IMR-90 (cell line): ENCODE data around the gene LCP1. TPM values are rescaled to one million over a fixed set of nuclear protein-coding genes. Genes with fewer than 3 reads are reported as not detected.

Source experiments
- ATAC-seq: fragments of 200-7000 bp; cut with Tn5 transposase; 2 replicates; pipeline ENCODE4 v1.9.1; 2020; ENCODE audit warnings: low read depth, mild to moderate bottlenecking, moderate library complexity
- BruUV-seq: library from RNA; stranded (reverse); fragments of 400-500 nt; replicated peaks from 2 replicates; lab custom pipeline; 2021; lab: Mats Ljungman, UMichigan
- CTCF ChIA-PET: fragments of 300-600 bp; formaldehyde crosslinking; extraction: SDS; loops from one replicate; lab custom pipeline; 2021; ENCODE audit warnings: antibody characterized with exemption; lab: Yijun Ruan, JAX
- POLR2A ChIA-PET: fragments of 300-600 bp; sonication (Branson Sonifier 250); formaldehyde crosslinking; loops from one replicate; lab custom pipeline; 2022; ENCODE audit warnings: antibody characterized with exemption; ENCODE audit not compliant: unreplicated experiment; lab: Charles Lee
- DNase-seq: peaks from one replicate; pipeline ENCODE4 v3.0.0; 2013
- H2AFZ ChIP-seq: replicated peaks from 2 replicates; pipeline ENCODE3; 2013; ENCODE audit warnings: low read length, mild to moderate bottlenecking; ENCODE audit not compliant: poor library complexity
- H2AK5ac ChIP-seq: 2 replicates; pipeline ENCODE4 v1.6.1; 2013; ENCODE audit warnings: low read depth, low read length, inconsistent platforms
- H2AK9ac ChIP-seq: replicated peaks from 2 replicates; pipeline ENCODE3; 2013; ENCODE audit warnings: mild to moderate bottlenecking, low read depth, low read length, moderate library complexity; ENCODE audit not compliant: poor library complexity
- H2BK120ac ChIP-seq: 2 replicates; pipeline ENCODE4 v1.6.1; 2013; ENCODE audit warnings: low read depth, low read length, inconsistent platforms
- H2BK15ac ChIP-seq: 3 replicates; pipeline ENCODE4 v1.6.1; 2013; ENCODE audit warnings: low read depth, low read length, inconsistent platforms
- H2BK20ac ChIP-seq: 2 replicates; pipeline ENCODE4 v1.6.1; 2013; ENCODE audit warnings: low read depth, mild to moderate bottlenecking, inconsistent platforms, low read length, moderate library complexity
- H2BK5ac ChIP-seq: 2 replicates; pipeline ENCODE4 v1.6.1; 2013; ENCODE audit warnings: mild to moderate bottlenecking, low read depth, low read length, inconsistent platforms; ENCODE audit not compliant: poor library complexity, severe bottlenecking
- H3K14ac ChIP-seq: replicated peaks from 2 replicates; pipeline ENCODE4 v1.6.1; 2013; ENCODE audit warnings: low read depth, low read length, inconsistent platforms
- H3K18ac ChIP-seq: 2 replicates; pipeline ENCODE4 v1.6.1; 2013; ENCODE audit warnings: low read depth, low read length, control low read depth
- H3K23ac ChIP-seq: 2 replicates; pipeline ENCODE4 v1.6.1; 2013; ENCODE audit warnings: low read depth, low read length, inconsistent platforms
- H3K27ac ChIP-seq: 2 replicates; pipeline ENCODE4 v1.5.1; 2013; ENCODE audit warnings: mild to moderate bottlenecking, control low read depth, low read length; ENCODE audit not compliant: insufficient read depth
- H3K27me3 ChIP-seq: 2 replicates; pipeline ENCODE4 v1.6.1; 2013; ENCODE audit warnings: low read length; ENCODE audit not compliant: control insufficient read depth, insufficient read depth
- H3K36me3 ChIP-seq: 2 replicates; pipeline ENCODE4 v1.6.1; 2013; ENCODE audit warnings: low read length, mixed read lengths; ENCODE audit not compliant: control insufficient read depth, insufficient read depth
- H3K4ac ChIP-seq: 2 replicates; pipeline ENCODE4 v1.6.1; 2013; ENCODE audit warnings: low read depth, low read length, inconsistent platforms
- H3K4me1 ChIP-seq: 2 replicates; pipeline ENCODE4 v1.6.1; 2013; ENCODE audit warnings: low read length, mixed read lengths; ENCODE audit not compliant: control insufficient read depth, insufficient read depth
- H3K4me2 ChIP-seq: 2 replicates; pipeline ENCODE4 v1.6.1; 2013; ENCODE audit warnings: low read depth, mild to moderate bottlenecking, control low read depth, low read length, moderate library complexity
- H3K4me3 ChIP-seq: 2 replicates; pipeline ENCODE4 v1.5.1; 2013; ENCODE audit warnings: low read depth, mild to moderate bottlenecking, control low read depth, low read length, moderate library complexity; ENCODE audit not compliant: insufficient read depth
- H3K56ac ChIP-seq: 2 replicates; pipeline ENCODE4 v1.6.1; 2013; ENCODE audit warnings: low read length, inconsistent platforms; ENCODE audit not compliant: insufficient read depth; ENCODE audit errors: extremely low read depth
- H3K79me1 ChIP-seq, 2 experiments: 2 replicates each; pipeline ENCODE4 v1.6.1; 2013; ENCODE audit warnings: low read length in 2 of 2, inconsistent platforms in 1 of 2, low read depth in 1 of 2
- H3K9ac ChIP-seq: 2 replicates; pipeline ENCODE4 v1.6.1; 2013; ENCODE audit warnings: low read depth, low read length, control low read depth
- H3K9me1 ChIP-seq: 2 replicates; pipeline ENCODE4 v1.6.1; 2013; ENCODE audit warnings: low read length, inconsistent platforms; ENCODE audit not compliant: insufficient read depth
- H3K9me3 ChIP-seq: 2 replicates; pipeline ENCODE4 v1.6.1; 2013; ENCODE audit warnings: low read length; ENCODE audit not compliant: control insufficient read depth, insufficient read depth
- H4K20me1 ChIP-seq: 2 replicates; pipeline ENCODE4 v1.6.1; 2013; ENCODE audit warnings: low read length, inconsistent platforms; ENCODE audit not compliant: insufficient read depth
- H4K5ac ChIP-seq: 2 replicates; pipeline ENCODE4 v1.6.1; 2013; ENCODE audit warnings: mild to moderate bottlenecking, low read depth, low read length, control low read depth
- H4K8ac ChIP-seq, 2 experiments: 2 replicates each; pipeline ENCODE4 v1.6.1; 2013; ENCODE audit warnings: low read depth in 2 of 2, low read length in 2 of 2, control low read depth in 1 of 2, inconsistent platforms in 1 of 2
- H4K91ac ChIP-seq: 2 replicates; pipeline ENCODE4 v1.6.1; 2013; ENCODE audit warnings: low read depth, low read length, inconsistent platforms; ENCODE audit not compliant: insufficient read depth
- CEBPB ChIP-seq: IDR thresholded peaks from 2 replicates; pipeline ENCODE4 v1.6.1; 2012; ENCODE audit warnings: low read depth, low read length, improper control_type of control experiment
- MAZ ChIP-seq: IDR thresholded peaks from 2 replicates; pipeline ENCODE4 v1.6.1; 2012; ENCODE audit warnings: low read depth, mild to moderate bottlenecking, low read length, improper control_type of control experiment, moderate library complexity, borderline replicate concordance
- POLR2A ChIP-seq: IDR thresholded peaks from 2 replicates; pipeline ENCODE4 v1.6.1; 2012; ENCODE audit warnings: mild to moderate bottlenecking, low read depth, low read length
- RFX5 ChIP-seq: IDR thresholded peaks from 2 replicates; pipeline ENCODE4 v1.8.0; 2012; ENCODE audit warnings: low read depth, mild to moderate bottlenecking, low read length, moderate library complexity
- WGBS, 2 experiments: methylation state at CpG; one replicate each; pipeline versions ENCODE4 v1.1.5 to v1.1.7; 2013; ENCODE audit warnings: missing lambda C conversion rate in 2 of 2; ENCODE audit not compliant: insufficient read length in 1 of 2; ENCODE audit errors: extremely low coverage in 2 of 2; 5-methylcytosine and 5-hydroxymethylcytosine counted together
- dilution Hi-C: fragments of 300-500 bp; cut with HindIII; formaldehyde crosslinking; loops from one replicate; pipeline ENCODE4 v1.14.3; 2018; ENCODE audit warnings: low sequenced_read_pairs; ENCODE audit not compliant: unreplicated experiment
- in situ Hi-C: fragments of 300-500 bp; cut with MboI; formaldehyde crosslinking; loops from 3 replicates; pipeline ENCODE4 v1.14.3; 2019; ENCODE audit warnings: low sequenced_read_pairs, inconsistent platforms, mixed read lengths
- intact Hi-C: fragments of 100-400 bp; cut with micrococcal nuclease; formaldehyde crosslinking; loops from 2 replicates; pipeline ENCODE4 v1.10.0; 2022
- polyA plus RNA-seq, 3 experiments: library from polyadenylated mRNA; depleted of rRNA; stranded (reverse); fragments of >200 nt; gene quantifications; 2 replicates each; pipeline ENCODE4 v1.2.3, GENCODE V29; 2012; ENCODE audit warnings: low replicate concordance in 1 of 3
- total RNA-seq: library from RNA; depleted of rRNA; stranded (reverse); fragments of >200 nt; gene quantifications from 2 replicates; pipeline ENCODE4 v1.2.3, GENCODE V29; 2012

Gene LCP1
- total and polyA plus RNA-seq, 2 of the 4 experiments (the other 2 are of a cell fraction) = not detected

GRCh38 chr13:46097663-46098062 lies 84.3 kb downstream of the LCP1 start:
- Histone ChIP-seq H3K14ac (no peak overlapping the region), H3K9ac (no peak overlapping the region), H2BK15ac (no peak overlapping the region), H2AFZ (no peak overlapping the region), H2AK9ac (no peak overlapping the region), H3K18ac (no peak overlapping the region), H3K27ac (no peak overlapping the region), H3K4me1 (no peaks in the 10 kb centered on the region), H3K4me3 (no peak overlapping the region), H4K20me1 (no peaks in the 10 kb centered on the region), H3K9me1 (no peaks in the 10 kb centered on the region), H4K91ac (no peak overlapping the region), H4K5ac (no peak overlapping the region), H3K4me2 (no peak overlapping the region), H3K23ac (no peak overlapping the region), H3K56ac (no peak overlapping the region), H3K4ac (no peak overlapping the region), H3K27me3 (0 out of 2 replicates have a peak, but pooled peaks cover 3% of the 10 kb centered on the region), H4K8ac (no peak overlapping the region), H2BK20ac (no peak overlapping the region), H3K79me1 (no peaks in the 10 kb centered on the region), H3K9me3 (no peaks in the 10 kb centered on the region), H2BK5ac (no peak overlapping the region), H2AK5ac (no peak overlapping the region), H3K36me3 (no peaks in the 10 kb centered on the region), H2BK120ac (no peak overlapping the region)
- no CpG with 5 or more reads among the region's 4 CpGs for WGBS, 2 experiments
- DNase-seq (no peak), ATAC-seq (no peak)
- TF ChIP-seq MAZ (no peak), RFX5 (no peak), POLR2A (no peak), CEBPB (no peak)
- POLR2A ChIA-PET = no interaction called here
- dilution Hi-C loops (no loop called here), intact Hi-C loops (no loop called here), in situ Hi-C loops (no loop called here)
- CTCF ChIA-PET = no interaction called here
- no TSS peak for BruUV-seq
